IPS-18c (cell line): ENCODE results near the gene ENHO.

Experiments
- H3K4me3 ChIP-seq: 2 replicates; pipeline ENCODE4 v1.7.0; 2013; ENCODE audit warnings: low read depth, mild to moderate bottlenecking, low read length, moderate library complexity; ENCODE audit not compliant: insufficient read depth
- H3K9me3 ChIP-seq: one replicate; pipeline ENCODE4 v1.6.1; 2013; ENCODE audit warnings: mild to moderate bottlenecking, low read length, moderate library complexity; ENCODE audit not compliant: control insufficient read depth, insufficient read depth

The ENHO gene

GRCh38 chr9:34558364-34558763 is 35.6 kb upstream of the ENHO start:
- H3K9me3 ChIP-seq = no peaks in the 10 kb centered on the region

DNA sequence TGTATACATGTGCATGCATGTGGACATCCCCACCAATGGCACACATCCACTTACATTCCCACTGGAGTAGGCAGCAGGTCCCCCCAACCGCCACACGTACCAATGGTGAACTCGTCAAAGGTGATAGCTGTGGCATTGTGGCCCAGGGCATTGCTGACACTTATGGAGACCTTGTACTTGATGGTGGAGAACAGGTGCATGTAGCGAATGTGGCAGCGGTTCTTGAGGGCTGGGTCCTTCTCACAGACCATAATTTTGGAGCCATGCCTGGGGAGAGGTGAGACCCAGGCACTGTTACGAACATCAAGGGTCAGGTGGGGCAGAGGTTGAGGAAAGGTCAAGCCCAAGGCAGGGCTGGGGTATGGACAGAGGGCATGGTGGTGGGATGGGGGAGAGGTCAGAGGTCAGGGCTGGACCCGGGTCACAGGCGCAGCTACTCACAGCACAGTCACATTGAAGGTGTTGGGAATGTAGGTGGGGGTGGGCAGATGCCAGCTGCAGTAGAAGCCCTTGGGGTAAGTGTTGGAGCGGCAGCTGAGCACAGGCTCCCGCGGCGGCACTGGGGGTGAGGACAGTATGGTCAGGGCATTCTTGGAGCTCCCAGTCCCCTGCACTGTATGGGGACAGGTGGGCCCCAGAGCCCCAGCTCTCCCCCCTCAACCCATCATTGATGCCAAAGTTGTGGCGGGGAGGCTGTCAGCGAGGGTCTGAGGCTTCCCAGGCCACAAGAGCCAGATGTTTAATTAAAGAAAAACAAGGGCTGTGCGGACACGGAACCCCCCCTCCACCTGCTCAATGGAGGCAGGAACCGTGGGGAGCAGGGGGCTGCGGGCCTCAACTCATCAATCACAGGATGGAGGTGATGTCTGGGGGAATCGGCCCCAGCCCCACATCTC is 34.9 kb upstream of the ENHO start:
- Histone ChIP-seq H3K4me3 (no peak overlapping the region), H3K9me3 (no peaks in the 10 kb centered on the region)

More at GRCh38 chr9:34558364-34558763, 35.6 kb upstream of the ENHO start:
- H3K4me3 ChIP-seq = no peak overlapping the region

- no peak overlapping the region for H3K4me3 ChIP-seq
- H3K9me3 ChIP-seq = no peaks in the 10 kb centered on the region
Observed at GRCh38 chr9:34556949-34557348, 34.2 kb upstream of the ENHO start.

DNA sequence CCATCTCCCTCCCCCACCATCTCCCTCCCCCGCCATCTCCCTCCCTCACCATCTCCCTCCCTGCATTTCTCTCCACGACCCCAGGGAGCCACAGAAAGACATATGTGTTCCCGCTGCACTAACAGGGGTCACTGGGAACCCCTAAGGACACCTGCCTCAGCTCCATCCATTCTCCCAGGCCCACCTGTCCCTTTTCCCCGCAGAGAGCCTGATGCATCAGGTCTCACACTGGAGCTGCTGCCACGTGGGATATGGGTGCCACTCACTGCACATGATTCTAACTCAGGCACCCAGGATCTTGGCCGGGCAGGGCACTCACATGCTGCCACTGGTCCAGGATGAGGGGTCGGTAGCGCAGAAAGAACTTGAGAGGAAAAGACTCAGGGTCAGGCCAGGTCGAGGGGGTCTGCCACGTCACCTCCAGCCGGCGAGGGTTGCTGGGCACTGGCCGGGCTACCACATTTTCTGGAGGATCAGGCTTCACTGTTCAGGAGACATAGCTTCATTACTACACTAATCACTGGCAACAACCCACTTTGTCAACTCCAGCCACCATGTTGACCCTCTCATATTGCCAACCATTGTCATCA is 33.2 kb upstream of the ENHO start:
- H3K9me3 ChIP-seq = no peaks in the 10 kb centered on the region
- H3K4me3 ChIP-seq = no peak overlapping the region

- H3K4me3 ChIP-seq = no peak overlapping the region
- H3K9me3 ChIP-seq = no peaks in the 10 kb centered on the region
Observed at GRCh38 chr9:34555500-34555899, 32.7 kb upstream of the ENHO start.

DNA sequence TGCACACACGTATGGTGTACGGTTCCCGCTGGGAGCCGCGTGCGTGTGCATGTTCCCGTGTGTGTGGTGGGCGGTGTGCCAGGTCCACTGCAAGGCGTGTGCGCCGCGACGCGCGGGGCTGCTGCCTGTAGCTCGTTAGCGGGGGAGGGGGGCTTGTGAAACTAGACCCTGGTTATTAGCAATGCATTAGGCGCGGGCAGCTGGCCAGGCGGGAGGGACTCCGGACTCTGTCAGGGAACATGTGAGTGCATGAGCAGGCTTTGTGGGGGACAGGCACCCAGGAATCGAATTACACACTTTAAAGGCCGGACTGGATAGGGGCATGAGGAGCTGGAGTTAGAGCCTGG is 32.2 kb upstream of the ENHO start:
- no peaks in the 10 kb centered on the region for H3K9me3 ChIP-seq
- H3K4me3 ChIP-seq = no peak overlapping the region

GRCh38 chr9:34554211-34555001 is 31.6 kb upstream of the ENHO start:
- no peaks in the 10 kb centered on the region for H3K9me3 ChIP-seq
- H3K4me3 ChIP-seq = no peak overlapping the region

- Histone ChIP-seq H3K4me3 (no peak overlapping the region), H3K9me3 (no peaks in the 10 kb centered on the region)
Observed at GRCh38 chr9:34553511-34554021, 30.8 kb upstream of the ENHO start.

- Histone ChIP-seq H3K4me3 (no peak overlapping the region), H3K9me3 (no peaks in the 10 kb centered on the region)
Observed at GRCh38 chr9:34552986-34553385, 30.2 kb upstream of the ENHO start.

- Histone ChIP-seq H3K4me3 (no peak overlapping the region), H3K9me3 (no peaks in the 10 kb centered on the region)
Observed at GRCh38 chr9:34552606-34552981, 29.8 kb upstream of the ENHO start.

DNA sequence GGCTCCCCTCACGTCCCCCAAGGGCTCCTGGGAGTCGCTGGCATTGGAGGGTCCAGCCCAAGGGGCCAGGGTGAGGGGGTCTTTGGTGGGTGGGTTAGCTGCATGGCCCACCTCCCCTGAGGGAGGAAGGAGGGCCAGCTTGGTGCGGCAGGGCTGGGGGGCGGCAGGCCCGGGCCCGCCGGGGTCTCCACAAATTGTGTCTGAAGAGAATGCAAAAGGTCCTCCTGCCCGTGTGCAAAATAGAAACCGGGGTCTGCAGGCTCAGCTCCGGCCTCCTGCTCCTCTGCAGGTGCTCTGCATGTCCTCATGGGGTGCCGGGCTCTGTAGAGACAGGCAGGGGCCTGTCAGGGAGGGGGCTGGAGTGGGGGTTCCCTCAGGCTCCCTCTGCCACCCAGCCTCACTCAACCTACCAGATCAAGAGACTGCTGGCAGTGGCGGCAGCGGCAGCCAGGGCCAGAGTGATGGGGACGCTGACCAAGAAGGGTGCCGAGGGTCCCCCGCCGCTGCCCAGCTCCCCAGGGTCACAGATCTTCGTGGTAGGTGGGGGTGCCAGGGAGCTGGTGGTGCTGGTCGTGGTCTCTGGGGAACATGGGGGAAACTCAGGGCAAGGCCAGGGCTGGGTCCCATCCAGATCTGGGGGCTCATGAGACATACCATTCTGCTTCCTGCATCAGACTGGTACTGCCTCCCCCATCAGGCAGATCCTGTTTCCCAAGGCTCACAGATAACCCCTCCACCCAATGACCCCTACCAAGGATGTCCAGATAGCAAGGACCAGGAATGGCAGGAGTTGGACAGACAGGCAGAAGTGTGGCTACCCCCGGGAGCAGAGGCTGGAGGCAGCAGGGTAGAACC is 29.2 kb upstream of the ENHO start:
- no peak overlapping the region for H3K4me3 ChIP-seq
- H3K9me3 ChIP-seq = no peaks in the 10 kb centered on the region

DNA sequence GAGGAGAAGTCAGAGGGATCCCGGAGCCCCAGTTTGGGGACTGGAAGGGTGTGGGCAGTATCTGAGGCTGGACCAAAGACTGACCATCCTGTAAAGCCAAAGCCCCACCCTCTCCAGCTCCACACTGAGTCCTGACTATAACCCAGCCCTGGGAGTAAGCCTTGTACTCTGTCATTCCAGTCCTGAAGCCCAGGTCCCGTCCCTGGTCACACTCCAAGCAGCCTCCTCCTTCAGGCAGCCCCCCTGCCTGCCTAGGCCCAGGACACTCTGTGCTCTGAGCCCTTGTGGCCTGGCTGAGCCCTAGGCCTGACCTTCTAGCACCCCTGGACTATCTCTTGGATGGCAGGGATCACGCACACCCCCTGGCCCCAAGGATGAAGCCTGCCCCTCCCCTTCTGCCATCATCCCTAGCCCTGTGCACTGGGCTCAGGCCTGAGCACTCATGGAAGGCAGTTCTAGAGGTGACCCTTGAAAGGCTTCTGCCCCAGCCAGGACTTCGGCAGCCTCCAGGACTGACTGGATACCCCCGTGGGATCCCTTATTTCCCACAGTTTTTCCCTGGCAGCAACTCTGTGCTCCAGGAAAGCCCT is 28.0 kb upstream of the ENHO start:
- Histone ChIP-seq H3K9me3 (no peaks in the 10 kb centered on the region), H3K4me3 (no peak overlapping the region)

GRCh38 chr9:34550016-34550680 is 27.4 kb upstream of the ENHO start:
- H3K9me3 ChIP-seq = no peaks in the 10 kb centered on the region
- H3K4me3 ChIP-seq = no peak overlapping the region

DNA sequence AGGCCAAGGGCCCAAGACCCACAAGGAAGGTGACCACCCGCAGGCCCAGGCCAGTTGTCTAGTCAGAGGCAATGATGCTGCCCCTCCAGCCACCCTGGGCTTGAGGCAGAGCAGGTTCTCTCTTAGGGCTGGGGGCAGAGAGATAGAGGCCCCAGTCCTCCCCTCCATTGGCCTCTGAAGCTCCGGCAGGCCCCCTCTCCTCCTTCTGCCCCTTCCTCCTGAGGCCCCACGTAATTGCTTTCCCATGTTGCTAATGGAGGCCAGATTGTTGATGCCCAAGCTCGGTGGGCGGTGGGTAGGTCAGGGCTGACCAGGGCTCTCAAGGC is 26.6 kb upstream of the ENHO start:
- no peak overlapping the region for H3K4me3 ChIP-seq
- H3K9me3 ChIP-seq = no peaks in the 10 kb centered on the region

DNA sequence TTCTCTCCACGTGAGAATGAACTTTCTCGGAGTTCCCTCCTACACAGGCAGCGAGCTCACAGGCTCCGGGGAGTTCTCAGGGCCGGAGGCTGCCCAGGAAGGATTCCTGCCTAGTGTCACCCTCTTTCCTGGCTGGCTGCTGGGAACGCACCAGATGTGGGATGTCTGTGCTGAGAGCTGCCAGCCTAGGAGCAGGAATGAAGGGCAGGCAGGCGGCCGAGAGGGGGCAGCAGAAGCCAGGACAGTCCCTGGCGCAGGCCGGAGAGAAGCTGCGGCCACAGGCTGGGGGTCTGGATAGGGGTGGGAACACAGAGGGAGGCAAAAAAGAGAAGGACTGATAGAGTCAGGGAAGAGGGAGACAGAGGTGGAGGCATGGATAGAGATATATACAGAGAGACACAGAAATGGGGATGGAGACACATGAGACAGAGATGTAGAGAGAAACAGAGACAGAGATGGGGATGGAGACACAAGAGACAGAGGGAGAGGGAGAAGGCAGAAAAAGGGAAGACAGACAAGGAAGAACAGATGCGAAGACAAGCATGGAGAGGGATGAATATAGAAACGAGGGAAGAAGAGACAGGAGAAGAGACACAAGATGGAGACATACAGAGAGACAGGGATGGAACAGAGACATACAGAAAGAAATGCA is 25.3 kb upstream of the ENHO start:
- Histone ChIP-seq H3K4me3 (no peak overlapping the region), H3K9me3 (no peaks in the 10 kb centered on the region)
